HG03571 (cell line): ENCODE data around the gene LPCAT2.

Source experiments
- ATAC-seq: cut with Tn5 transposase; IDR thresholded peaks from one replicate; pipeline ENCODE4 v1.9.1; 2021; ENCODE audit not compliant: unreplicated experiment

LPCAT2 gene

DNA sequence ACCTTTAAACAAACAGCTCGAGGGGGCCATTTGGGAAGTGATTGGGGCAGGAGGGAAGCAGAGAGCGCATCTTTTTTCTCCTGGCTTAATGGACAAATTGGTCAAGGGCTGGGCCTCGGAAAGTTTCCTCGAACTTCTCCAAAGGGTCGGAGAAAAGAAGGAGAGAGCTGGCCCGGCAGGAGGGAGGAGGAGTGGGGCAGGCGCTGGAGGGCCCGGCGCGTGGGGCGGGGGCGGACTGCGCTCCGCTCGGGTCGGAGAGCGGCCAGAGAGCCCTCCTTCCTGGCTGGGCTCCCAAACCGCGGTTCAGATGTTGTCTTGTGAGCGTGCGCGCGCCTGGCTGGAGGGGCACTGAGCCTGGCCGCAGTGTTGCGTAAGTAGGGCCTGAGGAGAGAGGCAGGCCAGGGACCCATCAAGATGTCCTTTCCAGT, 28.6 kb upstream of the LPCAT2 start:
- no peak for ATAC-seq

DNA sequence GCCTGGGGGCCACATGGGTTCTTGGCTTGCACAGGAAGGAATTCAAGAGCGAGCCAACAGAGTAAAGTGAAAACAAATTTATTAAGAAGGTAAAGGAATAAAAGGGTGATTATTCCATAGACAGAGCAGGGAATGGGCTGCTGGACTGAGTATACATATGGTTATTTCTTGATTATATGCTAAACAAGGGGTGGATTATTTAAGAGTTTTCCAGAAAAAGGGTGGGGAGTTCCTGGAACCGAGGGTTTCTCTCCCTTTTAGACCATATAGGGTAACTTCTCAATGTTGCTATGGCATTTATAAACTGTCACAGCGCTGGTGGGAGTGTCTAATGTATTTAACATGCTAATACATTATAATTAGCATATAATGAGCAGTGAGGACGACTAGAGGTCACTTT, 27.8 kb upstream of the LPCAT2 start:
- no peak for ATAC-seq

DNA sequence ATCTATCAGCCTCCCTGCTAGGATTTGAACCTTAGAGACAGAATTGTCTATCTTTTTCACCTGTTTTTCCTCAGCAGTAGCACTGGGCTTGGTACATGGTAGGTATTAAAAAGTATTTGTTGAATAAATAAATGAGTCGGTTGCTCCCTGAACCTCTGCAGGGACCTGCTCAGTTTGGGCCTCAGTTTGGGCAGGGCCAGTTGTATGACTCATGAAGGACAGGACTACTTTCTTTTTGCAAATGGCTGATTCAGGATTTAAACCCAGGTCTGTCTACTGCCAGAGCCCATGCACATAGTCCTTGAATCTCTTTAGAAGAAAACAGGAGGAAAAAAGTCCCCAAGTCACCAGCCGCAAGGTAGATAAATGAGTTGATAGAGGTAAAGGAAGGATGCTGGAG, 26.8 kb upstream of the LPCAT2 start:
- ATAC-seq = no peak

DNA sequence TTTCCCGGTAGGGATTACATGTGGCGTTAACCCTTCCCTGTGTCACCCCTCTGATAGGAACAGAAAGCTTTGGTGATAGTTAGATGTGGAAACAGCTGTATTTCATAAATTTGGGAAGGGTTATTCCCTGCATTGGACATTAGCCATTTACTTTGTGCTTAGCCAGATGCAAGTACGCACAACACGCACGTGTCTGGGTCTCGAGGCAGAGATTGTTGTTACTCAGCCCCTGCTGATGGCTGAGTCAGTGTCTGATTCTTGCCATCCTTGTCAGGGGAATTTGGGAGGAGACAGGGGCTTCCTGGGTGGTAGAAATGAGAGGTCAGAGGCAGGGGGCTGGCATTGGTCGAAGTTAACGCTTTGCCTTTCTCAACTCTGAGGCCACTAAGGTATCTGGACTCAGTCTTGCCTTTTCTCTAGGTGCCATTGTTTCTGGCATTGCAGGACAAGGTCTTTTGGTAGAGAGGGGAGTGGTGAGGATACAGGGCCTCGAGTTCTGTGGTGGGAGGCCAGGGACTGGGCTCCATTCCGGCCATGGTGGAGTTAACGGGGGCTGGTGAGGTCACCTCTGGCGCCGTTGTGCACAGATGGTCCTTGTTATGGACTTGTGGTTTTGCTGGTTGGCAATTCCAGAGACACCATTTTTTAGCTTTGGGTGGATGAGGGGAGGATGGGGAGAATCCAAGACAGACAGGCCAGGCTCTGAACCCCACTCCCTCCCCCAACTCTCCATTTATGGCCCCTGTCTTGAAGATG, 21.6 kb upstream of the LPCAT2 start:
- ATAC-seq = no peak

DNA sequence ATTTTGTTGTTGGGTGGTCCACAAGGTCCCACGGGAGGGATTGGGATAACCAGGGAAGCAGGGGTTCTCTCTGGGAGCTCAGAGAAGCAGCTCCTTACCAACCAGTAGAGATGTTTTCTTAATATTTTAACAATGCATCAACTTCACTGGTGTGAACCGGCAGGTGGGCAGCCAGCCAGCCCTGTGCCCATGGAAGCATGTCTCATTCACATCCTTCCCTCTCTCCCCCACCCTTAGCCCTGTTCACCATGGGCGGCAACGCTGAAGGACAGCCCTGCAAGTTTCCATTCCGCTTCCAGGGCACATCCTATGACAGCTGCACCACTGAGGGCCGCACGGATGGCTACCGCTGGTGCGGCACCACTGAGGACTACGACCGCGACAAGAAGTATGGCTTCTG, 20.6 kb upstream of the LPCAT2 start:
- no peak for ATAC-seq

DNA sequence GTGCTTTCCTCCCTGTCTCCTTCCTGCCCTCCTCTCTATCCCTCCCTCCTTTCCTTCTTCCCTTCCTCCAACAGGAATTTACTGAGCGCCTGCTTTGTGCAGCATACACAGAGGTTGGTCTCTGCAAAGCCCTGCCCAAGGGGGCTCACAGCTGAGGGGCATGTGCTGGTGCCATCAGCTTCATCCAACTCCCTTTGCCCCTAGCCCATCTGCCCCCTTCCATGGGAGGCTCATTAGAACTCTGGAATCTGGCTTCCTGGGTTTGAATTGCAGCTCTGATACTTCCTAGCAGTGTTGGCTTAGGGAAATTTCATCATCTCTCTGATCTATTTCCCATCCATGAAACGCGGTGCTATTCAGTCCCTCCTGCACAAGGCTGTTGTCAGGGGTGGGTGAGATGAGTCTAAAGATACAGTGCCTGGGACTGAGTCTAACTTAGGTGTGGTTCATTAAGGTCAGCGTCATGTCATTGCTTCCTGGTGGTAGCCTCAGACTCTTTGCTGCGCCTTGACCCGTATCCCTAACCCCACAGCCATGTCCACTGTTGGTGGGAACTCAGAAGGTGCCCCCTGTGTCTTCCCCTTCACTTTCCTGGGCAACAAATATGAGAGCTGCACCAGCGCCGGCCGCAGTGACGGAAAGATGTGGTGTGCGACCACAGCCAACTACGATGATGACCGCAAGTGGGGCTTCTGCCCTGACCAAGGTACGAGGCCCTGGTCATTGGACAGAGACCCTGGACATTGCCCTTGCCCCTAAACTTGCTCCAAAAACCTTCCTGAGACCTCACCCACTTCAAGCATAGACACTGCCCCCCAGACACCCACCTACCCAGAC, 19.5 kb upstream of the LPCAT2 start:
- no peak for ATAC-seq

DNA sequence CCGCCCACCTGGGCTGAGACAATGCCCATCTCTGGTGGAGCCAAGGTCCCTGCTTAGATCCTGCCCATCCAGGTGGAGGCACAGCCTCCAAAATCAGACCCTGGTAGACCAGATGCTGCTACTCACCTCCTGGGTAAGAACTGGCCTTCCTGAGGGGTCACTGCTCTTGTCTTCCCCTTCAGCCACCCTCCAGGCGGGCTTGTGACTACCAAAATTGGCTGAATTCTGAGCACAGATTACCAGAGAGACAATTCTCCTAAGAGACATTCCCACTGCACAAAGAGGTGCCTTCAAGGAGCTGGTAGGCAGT, 19.0 kb upstream of the LPCAT2 start:
- no peak for ATAC-seq

DNA sequence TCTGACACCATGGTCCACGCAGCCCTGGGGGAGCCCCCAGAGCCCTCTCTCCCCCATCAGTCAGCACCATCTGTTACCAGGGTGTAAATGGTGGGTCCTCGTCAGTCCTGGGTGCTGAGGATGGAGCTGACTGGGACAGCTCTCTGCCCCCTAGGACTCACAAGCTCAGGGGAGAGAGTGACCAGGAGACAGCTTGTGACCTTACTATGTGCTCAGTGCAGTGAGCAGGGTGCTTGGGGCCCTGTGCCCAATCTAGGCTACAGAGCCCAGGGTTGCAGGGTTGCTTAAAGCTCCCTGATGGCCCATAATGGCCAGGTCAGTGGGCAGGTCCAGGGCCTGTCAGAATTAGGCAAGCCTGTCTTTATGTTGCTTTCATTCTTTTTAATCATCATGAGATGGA, 18.6 kb upstream of the LPCAT2 start:
- no peak for ATAC-seq

DNA sequence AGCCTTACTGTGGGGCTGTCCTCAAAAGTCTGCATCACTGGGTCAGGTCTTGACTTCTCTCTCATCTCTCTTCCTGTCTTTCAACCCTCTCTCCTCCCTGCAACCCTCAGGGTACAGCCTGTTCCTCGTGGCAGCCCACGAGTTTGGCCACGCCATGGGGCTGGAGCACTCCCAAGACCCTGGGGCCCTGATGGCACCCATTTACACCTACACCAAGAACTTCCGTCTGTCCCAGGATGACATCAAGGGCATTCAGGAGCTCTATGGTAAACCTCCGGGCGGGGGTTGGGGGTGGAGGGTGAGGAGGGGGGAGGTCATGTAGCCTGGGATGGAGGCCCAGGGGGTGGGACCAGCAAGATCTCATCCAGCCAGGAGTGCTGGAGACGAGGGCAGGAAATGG, 17.2 kb upstream of the LPCAT2 start:
- ATAC-seq = no peak

DNA sequence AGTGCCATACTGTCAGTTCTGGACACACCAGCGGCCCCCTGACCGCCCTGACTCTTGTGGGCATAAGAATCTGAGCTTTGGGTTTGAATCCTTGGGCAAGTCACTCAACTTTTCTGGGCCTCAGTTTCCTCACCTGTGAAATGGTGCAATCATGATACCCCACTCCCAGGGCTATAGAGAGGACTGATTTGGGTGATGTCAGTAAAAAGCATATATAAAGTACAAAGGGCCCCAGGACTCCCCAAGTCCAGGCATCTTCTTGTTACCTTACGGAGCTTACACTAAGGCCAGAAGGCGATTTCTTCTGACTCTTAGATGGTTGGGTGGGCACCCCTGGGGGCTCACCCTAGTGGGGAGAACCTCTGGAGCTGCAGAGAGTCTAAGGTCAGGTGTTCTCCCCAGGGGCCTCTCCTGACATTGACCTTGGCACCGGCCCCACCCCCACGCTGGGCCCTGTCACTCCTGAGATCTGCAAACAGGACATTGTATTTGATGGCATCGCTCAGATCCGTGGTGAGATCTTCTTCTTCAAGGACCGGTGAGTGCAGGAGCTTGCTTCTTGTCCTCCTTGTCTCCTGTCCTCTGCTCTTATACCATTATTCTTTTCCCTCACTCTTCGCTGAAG, 16.0 kb upstream of the LPCAT2 start:
- ATAC-seq = no peak

DNA sequence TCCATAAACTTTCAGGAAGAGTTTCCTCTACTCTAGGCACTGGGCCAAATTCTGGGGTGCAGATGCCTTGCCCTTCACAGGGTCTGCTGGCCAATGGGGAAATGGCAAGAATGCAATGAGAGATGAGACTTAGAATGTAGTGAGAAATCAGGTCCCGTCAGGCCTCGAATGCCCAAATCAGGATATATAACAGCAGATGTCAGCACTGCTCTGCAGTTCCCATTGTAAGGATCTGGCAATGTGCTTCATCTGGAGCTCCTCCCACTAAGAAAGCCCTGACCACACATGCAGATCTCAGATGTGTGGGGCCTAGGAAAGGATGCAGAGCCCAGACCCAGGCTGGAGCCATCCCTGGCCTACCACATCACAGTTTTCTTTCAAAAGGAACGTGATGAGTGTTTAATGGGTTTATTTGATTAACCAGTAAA, 13.9 kb upstream of the LPCAT2 start:
- no peak for ATAC-seq

DNA sequence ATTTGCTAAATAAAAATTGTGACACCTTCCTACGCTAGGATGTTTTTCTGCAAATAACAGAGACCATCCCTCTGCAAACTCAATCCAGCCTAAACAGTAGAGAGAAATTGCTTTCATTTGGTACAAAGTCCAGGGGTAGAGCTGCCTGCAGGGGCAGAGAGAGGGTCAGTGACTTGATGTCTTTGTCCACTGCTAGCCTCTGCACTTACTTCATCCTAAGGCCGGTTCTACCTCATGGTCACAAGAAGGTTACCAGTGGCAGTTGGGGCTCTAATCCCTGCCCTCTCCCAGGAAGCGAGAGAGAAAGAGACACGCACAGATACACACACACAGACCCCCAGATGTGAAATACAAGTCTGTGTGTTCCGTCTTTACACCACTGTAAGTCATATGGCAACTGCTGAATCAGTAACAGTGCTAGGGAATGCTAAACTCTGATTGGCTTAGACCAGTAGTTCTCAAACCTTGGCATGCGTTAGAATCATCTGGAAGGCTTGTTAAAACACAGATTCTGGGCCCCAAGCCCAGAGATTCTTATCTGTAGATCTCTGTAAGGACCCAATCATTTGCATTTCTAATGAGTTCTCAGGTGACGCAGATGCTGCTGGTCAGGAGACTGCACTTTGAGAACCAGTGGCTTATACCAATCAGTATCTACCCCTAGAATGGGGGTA, 13.1 kb upstream of the LPCAT2 start:
- ATAC-seq = no peak

DNA sequence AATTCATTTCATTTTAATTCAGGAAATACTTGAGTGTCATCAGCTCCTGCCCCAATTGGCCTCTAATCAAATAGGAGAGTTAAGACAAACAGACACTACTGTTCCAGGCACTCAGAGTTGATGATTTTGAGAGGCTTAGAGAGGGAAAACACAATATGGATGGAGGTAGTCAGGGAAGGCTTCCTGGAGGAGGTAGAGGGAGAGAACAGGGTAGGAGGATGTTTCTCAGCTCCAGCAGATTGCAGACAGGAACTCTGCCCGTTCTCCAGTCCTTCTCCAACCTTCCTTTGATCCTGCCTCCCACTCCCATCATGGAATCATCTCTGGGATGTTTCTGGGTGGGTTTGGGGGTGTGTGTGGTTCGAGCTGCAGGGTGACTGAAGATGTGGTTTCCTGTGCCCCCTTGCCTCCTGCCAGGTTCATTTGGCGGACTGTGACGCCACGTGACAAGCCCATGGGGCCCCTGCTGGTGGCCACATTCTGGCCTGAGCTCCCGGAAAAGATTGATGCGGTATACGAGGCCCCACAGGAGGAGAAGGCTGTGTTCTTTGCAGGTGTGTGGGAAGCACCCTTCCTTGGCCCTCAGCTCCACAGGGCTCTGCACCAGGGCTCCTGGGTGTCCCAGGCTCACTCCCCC, 12.2 kb upstream of the LPCAT2 start:
- ATAC-seq = no peak

DNA sequence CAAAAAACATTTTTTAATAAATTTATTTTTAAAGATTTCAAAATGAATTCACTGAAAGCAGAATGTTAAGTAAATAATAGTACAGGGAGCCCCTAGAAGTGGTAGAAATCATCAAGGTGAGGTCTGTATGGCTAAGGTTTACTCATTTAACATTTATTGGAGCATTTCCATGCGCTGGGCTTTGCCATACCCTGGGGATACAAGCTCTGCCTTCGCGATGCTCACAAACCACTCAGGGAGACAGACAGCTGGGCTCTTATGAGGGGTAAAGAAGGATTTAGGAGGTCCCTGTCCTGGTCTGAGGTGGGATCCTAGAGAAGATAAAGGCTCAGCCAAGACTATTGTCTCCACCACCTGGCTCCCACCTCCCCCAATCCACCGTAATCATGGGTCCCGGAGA, 11.3 kb upstream of the LPCAT2 start:
- no peak for ATAC-seq

DNA sequence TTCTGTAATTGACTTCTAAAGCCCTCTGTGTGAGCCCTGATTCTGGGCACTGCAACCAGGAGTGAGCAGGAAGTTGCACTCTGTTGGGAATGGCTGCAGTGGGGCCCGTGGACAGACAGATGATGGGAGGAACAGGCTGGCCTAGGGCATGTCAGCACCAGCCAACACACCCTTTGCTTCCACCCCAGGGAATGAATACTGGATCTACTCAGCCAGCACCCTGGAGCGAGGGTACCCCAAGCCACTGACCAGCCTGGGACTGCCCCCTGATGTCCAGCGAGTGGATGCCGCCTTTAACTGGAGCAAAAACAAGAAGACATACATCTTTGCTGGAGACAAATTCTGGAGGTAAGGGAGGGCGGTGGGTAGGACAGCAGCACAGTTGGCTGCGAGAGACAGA, 10.8 kb upstream of the LPCAT2 start:
- no peak for ATAC-seq

DNA sequence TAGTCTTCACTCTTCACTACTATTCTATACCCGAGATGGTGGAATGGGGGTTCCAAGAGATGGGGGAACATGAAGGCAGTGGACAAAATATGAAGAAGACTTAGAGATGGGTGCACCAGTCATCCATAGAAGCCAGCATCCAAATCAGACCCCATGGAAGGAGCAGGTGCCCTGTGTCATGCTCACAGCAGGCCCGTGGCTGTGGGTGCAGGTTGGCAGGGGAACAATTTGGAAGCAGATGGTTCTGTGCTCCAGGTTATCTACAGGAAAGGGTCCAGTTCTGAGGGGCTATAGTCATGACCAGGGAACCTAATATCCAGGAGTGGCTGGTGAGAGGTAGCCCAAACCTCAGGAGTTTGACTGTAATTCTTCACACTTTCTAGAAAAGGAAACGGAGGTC, 9.6 kb upstream of the LPCAT2 start:
- no peak for ATAC-seq

DNA sequence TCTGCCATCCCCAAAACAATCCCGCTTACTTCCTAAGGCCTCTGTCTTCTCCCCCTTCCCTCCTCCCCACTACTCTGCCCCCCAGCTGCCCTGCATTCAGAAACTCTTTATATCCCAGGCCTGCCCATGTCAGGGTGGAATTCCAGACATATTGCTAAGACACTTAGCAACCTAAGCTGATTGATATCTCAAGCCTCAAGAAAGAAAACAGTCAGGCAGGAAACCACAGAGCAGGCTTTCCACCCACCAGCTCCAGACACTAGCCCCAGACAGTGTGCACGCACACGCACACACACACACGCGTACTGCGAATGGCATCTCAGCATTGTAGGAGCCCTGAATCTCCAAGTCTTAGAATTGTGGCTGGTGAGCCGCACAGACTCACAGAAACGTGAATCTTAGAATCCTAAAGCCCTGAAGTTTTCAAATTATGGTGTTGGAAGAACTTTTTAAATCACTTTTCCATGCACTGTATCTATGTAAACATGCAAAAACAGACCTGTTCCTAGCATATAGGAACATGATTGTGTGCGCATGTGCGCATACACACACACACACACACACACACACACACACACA, 8.8 kb upstream of the LPCAT2 start:
- no peak for ATAC-seq

DNA sequence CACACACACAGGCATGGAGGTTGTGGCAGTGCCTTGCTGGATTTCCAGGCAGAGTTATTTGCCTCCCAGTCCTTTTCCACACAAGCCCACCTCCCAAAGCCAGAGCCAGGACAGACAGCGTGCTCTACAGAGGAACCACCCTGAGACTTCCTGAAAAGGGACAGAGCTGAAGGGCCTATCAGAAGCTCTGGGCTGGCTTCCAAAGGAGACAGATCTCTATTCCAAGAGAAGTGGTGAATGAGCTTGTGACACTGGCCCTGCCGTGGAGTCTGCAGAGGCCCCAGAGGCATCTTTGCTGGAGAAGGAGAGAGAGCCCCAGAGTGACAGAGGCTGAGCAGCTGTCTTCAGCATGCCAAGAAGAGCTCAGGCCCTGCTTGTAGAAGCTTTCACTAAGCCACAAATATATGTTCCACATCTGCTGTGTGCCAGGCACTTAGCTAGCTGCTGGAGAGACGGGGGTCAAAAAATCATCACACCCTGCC, 8.3 kb upstream of the LPCAT2 start:
- ATAC-seq = no peak

DNA sequence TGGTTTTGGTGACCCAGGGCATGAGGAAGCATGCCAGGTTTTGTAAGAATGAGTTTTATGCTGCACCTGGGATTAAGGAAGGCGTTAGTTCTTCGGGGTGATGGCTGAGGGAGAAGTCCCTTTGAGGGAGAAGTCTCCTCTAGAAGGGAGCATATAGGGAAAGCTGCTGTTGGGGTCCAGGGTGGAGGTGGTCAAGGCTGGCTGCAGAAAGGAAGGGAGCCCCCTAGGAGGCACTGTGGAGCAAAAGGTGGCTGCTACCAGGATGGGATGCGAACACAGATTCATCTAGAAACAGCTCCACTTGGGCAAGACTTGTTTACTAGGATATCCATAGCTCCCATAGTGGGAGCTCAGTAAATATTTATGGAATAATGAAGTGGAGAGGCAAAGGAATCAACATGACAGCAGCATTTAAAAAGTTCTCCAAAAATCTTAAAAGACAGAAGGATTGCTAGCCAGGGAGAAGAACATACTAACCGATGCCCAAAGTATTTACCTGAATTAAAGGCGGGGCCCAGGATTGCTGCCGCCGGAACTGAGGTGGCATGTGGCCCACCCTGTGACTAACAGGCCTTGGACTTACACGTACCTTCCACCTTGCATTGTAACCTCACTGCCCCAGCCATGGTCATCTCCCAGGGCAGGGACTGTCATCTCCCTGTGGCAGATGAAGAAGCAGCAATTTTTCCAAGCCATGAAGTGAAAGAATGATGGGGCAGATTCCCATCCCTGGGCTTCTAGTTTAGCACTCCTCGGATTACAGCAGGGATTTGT, 7.1 kb upstream of the LPCAT2 start:
- ATAC-seq = no peak

DNA sequence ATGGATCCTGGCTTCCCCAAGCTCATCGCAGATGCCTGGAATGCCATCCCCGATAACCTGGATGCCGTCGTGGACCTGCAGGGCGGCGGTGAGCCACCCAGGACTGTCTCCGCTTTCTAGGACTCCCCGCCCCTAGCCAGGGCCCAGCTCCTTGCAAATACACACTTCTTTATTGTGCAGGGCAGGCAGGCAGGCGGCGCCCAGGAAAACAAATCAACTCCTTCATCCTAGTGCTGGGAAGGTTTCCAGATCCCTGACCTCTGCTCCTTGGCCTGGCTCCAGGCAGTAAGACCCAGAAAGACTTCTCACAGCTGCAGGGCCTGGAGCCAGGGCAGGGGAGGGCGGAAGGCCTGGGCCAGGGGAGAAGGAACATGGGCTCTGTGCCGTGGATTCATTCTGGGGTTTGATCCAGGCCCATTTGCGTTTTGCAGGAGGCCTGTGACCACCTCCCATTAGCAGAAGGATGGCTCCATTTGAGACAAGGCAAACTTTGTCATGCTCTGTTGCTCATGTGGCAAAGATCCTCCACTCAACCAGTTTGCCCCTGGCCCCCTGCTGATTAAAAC, 6.0 kb upstream of the LPCAT2 start:
- no peak for ATAC-seq
